Hematopoietic multipotent progenitor cell treated with erythropoietin and hydrocortisone succinate and interleukin-3 and kit ligand, for 4 days (in vitro differentiated cells): ENCODE data around the gene DPF1.
A peak's percentile ranks its signal among the peaks of the same experiment; 100 is the strongest.

Experiments used
- DNase-seq: peaks from one replicate; pipeline ENCODE4 v3.0.0-alpha.2; 2015

Gene DPF1

DNA sequence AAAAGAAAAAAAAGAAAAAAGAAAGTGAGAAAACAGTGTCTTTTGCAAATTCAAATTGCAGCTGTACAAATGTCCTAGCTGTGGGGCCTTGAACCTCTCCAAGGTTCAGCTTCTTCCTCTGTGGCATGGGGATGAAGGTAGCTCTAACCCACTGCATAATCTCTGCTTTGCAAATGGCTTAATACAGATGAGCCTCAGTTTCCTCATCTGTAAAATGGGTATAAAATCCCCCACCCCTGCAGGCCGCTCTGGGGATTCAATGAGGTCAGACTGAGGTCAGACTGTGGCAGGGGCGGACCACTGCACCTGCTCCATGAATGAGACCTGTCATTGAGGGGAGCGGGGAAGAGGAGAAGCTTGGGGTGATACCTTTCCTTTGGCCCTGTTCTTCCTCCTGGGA is 5.8 kb downstream of the DPF1 start:
- DNase-seq, result no peak

DNA sequence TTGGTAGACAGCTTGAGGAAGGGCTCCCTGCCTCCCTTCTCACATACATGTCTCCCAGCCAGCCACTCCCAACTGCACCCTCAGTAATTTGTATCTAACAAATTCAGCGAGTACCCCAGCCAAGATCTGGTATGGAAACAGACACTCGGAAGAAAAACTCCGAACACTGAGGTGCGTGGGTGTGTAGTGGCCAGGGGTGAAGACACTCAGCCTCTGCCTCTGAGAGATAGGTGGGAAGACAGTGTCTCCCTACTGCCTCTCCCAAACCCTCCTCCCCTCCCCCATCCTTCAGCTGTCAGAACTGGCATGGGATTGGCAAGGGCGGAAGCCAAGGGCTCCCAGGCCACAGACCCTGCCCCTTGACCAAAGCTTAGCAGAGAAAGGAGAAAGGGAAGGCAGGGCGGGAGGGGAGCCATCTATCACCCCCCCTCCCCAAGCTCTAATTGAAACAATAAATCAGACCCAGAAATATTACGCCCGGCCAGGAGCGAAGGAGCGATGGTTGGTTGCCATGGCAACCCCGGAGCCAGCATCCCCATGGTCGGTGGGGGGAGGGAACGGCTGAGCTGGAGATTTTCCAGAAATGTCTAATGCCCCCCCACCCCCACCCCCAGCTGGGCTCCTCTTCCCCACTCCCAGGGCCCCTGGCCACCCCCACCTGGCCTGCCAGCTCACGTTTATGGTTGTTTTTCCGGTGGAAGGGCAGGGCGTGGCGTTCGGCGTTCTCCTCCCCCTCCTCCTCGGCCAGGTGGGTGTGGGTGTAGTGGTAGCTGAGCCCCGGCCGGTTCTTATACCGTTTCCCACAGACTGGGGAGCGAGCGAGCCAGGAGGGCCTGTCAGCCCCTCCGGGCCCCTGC is 7.0 kb downstream of the DPF1 start:
- DNase-seq, result no peak

DNA sequence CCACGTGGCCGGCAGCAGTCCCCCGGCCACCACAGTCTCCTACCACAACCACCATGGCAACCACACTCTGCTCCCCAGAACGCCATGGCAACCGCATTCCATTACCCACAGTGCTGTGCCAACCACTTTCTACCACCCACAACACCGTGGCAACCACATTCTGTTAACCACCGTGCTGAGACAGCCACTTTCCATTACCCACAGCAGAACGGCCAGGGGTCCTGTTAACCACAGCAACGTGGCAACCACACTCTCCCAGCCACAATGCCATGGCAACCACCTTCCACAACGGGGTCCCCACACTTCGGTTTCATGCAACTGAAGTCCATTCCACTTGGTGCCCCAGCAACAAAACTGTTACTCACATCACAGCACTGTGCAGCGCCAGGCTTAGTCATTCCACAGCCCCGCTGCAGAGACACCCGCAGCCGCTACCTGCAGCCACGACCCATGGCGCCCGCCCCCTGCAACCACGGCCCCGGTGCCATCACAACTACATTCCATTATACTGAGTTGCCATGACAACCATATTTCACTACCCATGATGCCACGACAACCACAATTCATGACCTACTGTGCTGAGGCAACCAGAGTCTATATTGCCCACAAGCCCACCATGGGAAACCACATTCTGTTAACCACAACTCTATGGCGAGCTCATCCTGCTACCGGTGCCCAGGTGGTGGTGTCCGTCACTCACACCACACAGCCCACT is 10.0 kb downstream of the DPF1 start:
- DNase-seq, result peak; percentile 78

DNA sequence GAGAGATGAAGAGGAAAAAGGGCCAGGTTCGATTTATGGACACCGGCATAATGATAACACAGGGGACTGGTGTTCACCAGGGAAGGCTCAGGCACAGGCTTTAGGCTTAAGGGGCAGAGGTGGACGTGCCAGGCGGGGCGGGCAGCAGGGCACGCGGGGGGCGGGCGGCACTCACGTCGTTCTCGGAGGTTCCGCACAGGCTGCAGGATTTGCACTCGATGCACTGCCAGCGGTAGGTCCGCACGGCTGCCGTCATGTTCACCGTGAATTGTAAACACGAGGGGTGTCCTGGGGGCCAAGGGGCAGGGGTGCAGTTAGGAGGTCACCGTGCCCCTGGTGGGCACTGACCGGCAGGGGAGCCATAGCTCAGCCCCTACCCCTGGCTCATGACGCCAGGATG is 10.6 kb downstream of the DPF1 start:
- DNase-seq, result no peak

DNA sequence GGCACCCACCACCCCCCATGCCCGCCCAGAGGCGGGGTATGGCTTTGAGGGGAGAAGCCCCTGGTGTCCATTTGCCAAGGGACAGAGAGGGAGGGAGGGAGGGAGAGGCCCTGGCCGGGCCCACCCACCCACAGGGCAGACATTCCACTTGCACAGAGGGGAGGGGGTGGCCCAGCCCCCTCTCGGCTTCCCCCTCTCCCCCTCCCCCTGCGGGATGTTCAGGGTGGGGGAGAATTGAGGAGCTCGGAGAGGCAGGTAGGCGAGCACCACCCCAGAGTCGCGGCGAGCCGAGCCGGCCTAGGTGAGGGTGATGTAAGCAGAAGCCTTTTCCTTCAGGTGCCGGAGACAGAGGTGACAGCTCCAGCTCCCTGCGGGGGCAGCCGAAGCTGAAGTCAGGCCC is 12.3 kb downstream of the DPF1 start:
- no peak for DNase-seq

DNA sequence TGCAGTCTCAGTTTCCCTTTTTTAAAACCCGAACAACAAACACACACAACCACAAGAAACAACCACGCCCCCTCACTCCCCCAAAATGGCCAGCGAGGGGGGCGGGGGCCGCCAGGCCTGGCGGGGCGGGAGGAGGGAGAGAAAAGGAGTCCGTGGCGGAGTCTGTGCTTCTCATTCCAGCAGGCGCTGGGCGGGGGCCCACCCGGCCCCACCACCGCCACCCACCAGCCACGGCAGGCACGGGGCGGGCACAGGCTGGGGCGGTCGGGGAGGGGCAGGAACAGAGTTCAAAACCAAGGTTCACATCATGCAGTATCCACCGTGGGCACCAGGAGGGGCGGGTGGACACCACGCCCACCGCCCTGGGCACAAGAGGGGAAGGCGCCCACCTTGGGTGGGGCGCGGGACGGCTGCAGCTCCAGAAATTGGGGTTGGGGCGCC is 12.9 kb downstream of the DPF1 start:
- DNase-seq, result peak; percentile 31

DNA sequence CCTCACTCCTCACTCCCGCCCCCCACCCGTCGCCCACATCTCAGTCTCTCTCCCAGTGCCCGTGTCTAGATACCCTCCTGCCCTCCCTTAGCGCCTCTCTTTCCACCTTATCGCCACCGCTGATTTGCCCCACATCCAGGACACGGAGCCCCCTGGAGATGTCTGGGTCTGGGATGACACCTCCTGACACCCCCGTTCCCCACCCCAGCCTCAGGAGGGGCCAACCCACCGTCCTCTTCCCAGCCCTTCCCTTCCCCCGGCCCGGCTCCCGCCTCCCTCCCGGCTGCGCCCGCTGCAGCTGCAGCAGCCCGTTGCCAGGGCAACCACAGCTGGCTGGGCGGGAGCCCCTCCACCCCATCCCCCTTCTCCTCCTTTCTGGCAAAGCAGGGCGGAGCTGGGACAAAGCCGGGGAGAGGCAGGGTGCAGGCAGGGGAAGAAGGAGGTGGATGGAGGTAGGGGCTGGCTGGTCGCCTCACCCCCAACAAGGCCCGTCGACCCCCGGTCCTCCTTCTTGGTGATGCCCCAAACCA is 13.5 kb downstream of the DPF1 start:
- DNase-seq, result no peak

DNA sequence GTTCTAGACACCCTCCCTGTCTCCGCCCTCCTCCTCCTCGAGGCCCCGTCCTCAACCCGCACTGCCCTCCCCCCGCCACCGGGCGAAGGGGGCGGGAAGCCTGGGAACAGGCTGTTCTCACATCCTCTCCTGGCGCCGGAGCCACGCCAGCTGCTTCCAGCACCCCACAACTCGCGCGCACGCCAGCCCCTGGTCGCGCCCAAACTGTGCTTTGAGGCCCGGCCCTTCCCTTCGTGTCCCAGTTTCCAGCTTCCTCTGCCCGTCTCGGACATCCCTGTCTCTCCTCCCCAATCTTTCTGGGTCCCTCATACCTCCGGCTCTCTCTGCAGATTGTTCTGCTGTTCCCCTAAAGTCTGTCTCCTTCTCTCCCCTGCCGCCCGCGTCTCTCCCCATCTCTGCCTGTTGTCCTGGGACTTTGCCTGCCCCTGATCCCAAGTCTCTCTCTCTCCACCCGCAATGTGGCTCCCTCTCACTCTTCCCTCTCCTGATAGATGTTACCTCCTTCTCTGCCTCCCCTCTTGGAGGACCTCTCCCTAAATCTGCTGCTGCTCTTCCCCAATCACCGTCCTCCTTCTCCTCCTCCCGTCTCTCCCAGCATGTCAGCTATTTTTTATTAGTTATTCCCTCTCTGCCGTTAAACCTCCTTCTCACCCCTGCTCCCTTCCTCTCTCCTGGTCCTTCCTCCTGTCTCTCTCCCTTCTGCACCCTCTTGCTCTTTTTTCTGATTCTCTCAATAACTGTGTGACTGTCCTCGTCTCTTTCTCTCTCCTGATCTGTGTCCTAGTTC is 14.2 kb downstream of the DPF1 start:
- DNase-seq, result no peak

DNA sequence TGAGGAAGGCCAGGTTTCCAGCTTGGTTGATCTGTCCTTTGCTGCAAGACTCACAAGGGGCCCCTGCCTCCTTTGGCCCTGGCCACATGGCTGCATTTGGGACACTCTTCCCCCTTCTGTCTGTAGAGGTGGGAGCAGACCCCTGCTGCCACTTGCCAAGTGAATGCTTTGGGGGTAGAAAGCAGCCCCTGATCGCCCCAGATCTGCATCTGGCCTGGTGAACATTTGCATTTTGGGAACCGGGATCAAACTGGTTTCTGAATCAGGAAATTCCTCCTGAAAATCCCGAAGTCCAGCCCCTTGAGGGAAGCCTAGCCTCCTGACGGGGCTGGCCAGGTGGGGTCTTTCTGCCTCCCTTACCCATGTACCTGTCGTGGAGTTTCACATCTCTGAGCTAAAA is 14.9 kb downstream of the DPF1 start:
- no peak for DNase-seq

DNA sequence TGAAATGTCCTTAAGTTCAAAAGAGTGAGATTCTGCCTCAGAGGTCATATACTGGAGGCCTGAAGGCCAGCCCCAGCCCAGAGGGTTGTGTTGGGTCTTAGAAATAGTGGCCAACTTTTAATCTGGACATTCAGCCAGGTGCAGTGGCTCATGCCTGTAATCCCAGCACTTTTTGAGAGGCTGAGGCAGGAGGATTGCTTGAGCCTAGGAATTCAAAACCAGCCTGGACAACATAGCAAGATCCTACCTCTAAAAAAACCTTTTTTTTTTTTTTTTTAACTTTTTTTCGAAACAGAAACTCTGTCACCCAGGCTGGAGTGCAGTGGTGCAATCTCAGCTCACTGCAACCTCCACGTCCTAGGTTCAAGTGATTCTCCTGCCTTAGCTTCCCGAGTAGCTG is 15.5 kb downstream of the DPF1 start:
- no peak for DNase-seq

DNA sequence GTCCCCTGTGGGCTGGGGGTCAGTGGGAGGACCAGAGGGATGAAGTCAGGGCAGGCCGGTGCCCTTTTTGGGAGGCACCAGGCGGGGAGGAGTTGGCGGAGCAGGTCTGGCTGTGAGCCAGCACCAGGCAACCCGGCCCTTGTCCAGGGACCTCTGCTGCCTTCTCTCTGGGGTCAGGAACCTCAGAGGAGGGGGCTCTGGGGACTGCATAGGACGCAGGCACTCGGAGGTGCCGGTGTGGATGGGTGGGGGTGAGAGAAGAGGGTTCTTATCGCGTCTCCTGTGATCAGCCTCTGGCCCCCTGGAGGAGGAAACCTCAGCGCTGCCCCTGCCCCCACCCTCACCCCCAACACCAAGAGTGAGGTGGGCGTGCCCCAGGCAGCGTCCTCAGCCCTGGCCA is 16.5 kb downstream of the DPF1 start:
- DNase-seq, result no peak

DNA sequence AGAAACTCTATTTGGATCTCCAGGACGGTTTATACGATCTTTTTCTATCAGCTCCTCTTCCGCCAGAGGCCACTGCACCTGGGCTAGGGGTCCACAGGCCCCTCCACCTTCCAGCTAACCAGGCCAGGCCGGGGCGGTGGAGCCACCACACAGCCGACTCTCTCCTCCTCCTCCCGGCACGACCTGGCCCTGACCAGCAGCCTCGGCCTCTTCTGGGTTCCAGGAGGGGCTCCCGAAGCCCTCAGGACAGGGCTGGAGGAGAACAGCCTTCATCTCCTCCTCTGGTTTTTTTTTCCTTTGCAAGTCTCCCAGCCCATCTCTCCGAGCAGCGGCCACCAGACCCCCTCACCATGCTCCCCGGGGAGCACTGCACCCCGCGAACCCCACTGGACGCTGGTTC is 17.1 kb downstream of the DPF1 start:
- no peak for DNase-seq

DNA sequence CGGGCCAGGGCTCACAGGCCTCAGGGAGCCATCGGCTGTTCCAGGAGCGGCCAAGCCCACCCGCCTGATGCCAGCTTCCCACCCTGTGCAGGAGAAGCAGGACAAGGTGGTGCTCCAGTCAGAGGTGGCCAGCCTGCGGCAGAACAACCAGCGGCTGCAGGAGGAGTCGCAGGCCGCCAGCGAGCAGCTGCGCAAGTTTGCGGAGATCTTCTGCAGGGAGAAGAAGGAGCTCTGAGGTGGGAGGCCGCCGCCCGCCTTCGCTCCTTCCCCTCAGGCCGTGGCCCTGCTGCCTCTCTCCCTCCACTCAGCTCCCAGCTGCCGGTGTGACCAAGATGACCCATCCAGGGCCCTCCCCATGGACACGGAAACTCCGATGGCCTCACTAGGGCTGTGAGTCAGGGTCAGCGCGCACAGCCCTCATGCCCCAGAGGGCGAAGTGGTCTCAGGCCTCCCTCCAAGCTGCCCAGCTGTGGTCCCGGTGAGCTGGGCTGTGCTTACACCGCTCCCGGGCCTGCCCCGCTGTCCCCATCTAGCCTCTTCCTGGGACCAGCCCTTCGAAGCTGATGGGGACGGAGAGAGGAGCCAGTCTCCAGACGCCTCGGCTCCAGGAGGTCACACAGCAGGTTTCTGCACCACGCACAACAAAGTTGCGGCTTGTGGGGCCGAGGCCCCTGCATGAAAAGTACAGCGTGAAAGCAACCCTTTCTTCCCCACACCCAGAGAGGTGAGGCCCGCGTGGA is 17.8 kb downstream of the DPF1 start:
- no peak for DNase-seq

DNA sequence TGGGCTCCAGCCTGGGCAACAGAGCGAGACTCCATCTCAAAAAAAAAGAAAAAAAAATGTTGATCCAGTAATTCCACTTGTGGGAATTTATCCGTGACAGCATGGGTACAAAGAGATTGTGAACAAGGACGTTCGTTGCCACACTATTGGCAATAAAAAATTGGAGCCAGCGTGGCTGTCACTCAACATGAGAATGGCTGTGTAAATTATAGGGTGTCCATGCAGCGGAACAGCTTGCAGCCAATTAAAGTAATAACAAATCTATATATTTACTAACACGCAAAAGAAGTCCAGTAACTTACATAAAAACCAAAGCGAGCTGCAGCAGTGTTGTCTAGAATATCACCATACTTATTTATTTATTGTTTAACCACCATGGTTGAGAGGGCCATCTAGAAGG is 19.3 kb downstream of the DPF1 start:
- DNase-seq, result no peak

DNA sequence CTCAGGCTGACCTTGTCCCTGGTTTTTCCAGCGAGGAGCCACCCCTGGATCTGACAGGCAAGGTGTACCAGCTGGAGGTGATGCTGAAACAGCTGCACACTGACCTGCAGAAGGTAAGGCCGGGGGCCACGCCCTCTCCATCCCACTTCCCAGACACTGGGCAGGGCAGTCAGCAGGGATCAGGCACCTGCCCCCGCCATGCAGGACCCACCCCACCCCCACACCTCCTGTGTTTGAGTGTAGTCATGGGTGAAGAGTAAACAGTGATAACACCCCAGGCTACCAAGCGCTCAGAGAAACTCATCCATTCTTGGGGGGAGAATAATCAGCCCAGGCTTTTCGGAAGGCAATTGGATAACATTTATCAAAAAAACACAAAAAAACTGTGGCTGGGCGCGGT is 19.9 kb downstream of the DPF1 start:
- DNase-seq, result no peak

DNA sequence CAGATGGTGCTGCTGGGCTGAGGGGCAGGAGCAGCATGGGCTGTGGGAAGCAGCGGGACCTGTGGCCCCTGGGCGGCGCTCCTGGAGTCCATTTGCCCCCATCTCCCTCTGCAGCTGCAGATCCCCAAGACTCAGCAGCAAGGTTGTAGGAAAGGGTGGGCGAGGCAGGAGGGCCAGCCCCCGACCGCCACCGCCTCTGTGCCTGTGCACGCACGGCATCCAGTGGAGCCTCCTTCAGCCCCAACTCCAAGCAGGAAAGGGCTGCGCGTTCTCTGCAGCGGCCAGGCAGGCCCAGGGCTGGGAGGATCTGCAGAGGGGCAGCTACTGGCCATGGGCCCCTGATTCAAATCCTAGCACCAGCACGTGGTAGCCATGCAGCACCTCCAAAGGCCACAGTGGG is 20.8 kb downstream of the DPF1 start:
- DNase-seq, result no peak

DNA sequence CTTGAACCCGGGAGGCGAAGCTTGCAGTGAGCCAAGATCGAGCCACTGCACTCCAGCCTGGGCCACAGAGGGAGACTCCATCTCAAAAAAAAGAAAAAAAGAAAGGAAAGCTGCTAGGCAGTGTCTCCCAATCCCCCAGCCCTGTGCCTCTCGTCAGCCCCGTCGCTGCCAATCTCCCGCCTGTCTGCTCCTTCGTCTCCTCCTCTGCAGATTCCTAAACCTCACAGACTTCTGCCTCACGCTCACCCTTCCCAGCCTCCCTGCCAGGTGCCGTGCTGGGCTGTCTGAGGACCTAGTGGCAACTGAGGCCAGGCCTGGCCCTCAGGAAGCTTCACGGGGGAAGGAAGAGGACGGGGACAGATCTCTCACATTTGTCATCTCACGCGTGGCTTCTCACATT is 21.5 kb downstream of the DPF1 start:
- no peak for DNase-seq

DNA sequence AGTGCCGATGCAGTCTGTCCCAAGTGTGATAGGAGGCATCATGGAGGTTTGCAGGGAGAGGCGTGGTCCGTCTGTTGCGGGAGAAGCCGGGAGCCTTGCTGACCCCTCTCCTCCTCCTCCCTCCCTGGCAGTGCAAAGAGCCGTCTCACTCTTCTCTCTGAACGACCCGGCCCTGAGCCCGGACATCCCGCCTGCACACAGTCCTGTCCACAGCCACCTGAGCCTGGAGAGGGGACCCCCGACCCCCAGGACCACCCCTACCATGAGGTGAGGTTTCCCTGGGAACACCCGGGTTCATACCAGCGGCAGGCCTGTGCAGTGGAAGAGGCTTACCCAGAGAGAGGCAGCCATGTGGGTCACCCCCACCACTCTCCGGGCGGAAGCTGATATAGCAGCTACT is 22.3 kb downstream of the DPF1 start:
- no peak for DNase-seq

DNA sequence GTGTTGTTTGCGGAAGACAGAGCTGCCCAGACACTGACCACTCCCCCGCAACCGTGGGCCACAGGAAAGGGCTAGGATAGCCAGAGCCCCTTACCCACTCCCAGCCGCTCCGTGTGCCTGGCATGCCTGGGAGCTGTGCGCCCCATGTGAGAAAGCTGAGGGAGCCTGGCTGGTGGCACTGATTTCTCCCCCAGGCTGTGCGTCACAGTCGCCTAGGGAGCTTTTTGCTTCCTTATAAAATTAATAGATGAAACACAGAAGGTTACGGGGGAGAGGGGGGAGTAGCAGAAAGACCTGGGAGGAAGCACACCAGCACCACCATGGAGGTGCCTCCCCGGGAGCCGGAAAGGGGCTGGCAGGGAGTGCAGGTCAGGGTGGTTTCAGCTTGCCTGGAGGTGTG is 24.7 kb downstream of the DPF1 start:
- DNase-seq, result no peak

DNA sequence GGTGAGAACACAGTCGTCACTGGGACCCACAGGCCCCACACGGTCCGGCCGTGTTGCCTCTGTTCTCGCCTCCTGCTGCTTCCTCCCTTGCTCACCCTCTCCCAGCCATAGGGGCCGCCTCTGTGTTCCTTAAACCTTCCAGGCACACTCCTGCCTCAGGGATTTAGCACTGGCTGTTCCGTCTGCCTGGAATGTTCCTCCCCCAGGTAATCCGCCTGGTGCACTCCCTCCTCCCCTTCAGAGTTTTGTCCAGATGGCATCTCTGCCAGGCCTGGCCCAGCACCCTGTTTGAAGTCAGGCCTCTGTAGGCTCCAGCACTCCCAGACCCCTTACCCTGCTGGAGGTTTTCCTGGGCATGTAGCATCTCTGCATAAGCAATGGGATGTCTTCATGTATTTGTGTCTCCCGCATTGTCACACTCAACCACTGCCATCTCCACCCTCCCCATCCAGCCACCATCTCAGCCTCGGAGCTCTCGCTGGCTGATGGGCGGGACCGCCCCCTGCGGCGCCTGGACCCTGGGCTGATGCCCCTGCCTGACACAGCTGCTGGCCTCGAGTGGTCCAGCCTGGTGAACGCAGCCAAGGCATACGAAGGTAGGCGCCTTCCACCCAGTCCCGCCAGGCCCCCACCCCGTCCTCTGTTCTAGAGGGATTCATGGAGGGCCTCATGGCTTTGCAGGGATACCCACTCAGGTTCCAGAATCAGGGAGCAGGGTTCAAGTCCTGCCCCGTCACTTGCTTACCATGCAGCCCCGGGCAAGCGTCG is 25.9 kb downstream of the DPF1 start:
- no peak for DNase-seq

DNA sequence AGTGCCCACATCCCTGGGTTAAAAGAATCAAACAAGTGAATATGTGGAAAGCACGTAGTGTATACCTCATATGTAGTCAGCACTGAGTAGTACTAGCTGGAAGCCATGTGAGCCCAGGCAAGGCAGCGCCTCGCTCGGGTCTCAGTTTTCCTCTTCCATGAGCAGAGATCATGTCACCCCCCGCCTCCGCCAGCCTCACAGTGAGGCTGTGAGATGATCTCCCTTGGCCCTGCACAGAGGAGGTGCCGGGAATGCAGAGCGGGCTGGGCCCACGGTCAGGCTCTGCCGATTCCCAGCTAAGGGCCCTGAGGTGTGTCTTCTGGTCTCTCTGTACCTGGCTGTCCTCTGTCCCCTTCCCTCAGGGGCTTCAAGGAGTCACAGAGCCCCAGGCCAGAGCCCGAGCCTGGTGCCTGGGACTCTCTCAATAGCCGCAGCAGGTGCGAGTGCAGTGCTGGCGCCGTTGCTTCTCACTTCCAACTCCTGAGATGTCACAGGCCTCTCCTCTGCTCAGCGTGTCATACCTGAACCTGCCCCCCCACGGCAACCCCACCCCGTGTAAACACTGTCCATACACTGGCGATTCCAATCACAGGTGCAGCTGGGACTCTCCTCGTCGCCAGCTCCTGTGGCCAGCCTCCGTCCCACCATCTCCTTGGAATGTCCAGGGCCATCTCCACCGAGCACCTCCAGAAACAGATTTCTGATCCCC is 26.9 kb downstream of the DPF1 start:
- no peak for DNase-seq
